ENCODE results near the gene NTRK3. TPM values are rescaled to one million over a fixed set of nuclear protein-coding genes. Genes with fewer than 3 reads are reported as not detected.

NTRK3 gene
- total and polyA plus RNA-seq, 2 of the 8 experiments (the other 6 are each of a cell fraction or from before 2014, with no cell fraction given), result 4.5 to 6.8 TPM

- Histone ChIP-seq H4K8ac (ENCODE audit: extremely low read depth, insufficient read depth, low read length) (no peak overlapping the region), H2BK20ac (ENCODE audit: low read length) (no peak overlapping the region), H2BK5ac (ENCODE audit: low read depth, low read length) (no peak overlapping the region), H3K36me3 (ENCODE audit: control insufficient read depth in 2 of 4, insufficient read depth in 4 of 4, low read length in 3 of 4) (no peaks in the 10 kb centered on the region), H3K56ac (replicated peaks; ENCODE audit: insufficient read length, low read depth, low read length) (no peak overlapping the region), H3K9me3 (ENCODE audit: insufficient read depth in 2 of 2, low read depth in 1 of 2, low read length in 1 of 2) (no peaks in the 10 kb centered on the region), H2AK5ac (ENCODE audit: low read depth, low read length) (no peak overlapping the region), H3K4ac (replicated peaks; ENCODE audit: insufficient read length, low read depth, low read length) (no peak overlapping the region), H4K91ac (replicated peaks; ENCODE audit: insufficient read length, low read length) (no peak overlapping the region), H3K4me3 (ENCODE audit: extremely low read depth in 1 of 4, insufficient read depth in 2 of 4, low read depth in 3 of 4, low read length in 4 of 4) (no peak overlapping the region), H3K14ac (ENCODE audit: insufficient read length) (no peak overlapping the region), H3K23me2 (ENCODE audit: low read depth, low read length) (no peaks in the 10 kb centered on the region), H3K4me1 (replicated peaks in 1 of 4; ENCODE audit: control insufficient read depth in 3 of 4, insufficient read depth in 4 of 4, low read length in 3 of 4) (peaks cover 0 to 3% (median 1%) of the 10 kb centered on the region in 4 experiments; a peak in 2 of 7 replicates), H2BK120ac (replicated peaks; ENCODE audit: low read depth, low read length) (no peak overlapping the region), H3K4me2 (ENCODE audit: insufficient read depth in 1 of 2, low read depth in 2 of 2, low read length in 2 of 2) (no peak overlapping the region), H3K9ac (replicated peaks in 1 of 4; ENCODE audit: extremely low read depth in 1 of 4, low read depth in 3 of 4, low read length in 3 of 4) (no peak overlapping the region), H3K27ac (ENCODE audit: low read depth, low read length) (no peak overlapping the region), H4K5ac (ENCODE audit: insufficient read length, low read depth, low read length) (no peak overlapping the region), H3K79me1 (ENCODE audit: low read depth, low read length) (no peaks in the 10 kb centered on the region), H2AFZ (ENCODE audit: low read length) (no peak overlapping the region), H4K20me1 (replicated peaks in 1 of 2; ENCODE audit: control insufficient read depth in 1 of 2, insufficient read depth in 2 of 2, low read length in 2 of 2) (no peaks in the 10 kb centered on the region), H3K18ac (ENCODE audit: extremely low read depth, low read length) (no peak overlapping the region), H3K27me3 (replicated peaks in 1 of 4; ENCODE audit: control insufficient read depth in 3 of 4, extremely low read depth in 1 of 4, insufficient read depth in 3 of 4, low read length in 3 of 4) (no peaks in the 10 kb centered on the region), H2BK15ac (ENCODE audit: low read length) (no peak overlapping the region), H3K23ac (ENCODE audit: insufficient read length) (no peak overlapping the region), H2BK12ac (ENCODE audit: low read depth, low read length) (no peak overlapping the region), H3K79me2 (ENCODE audit: control insufficient read depth in 1 of 2, insufficient read depth in 2 of 2, low read length in 2 of 2) (no peaks in the 10 kb centered on the region)
- WGBS, 2 experiments (ENCODE audit: extremely low coverage in 1 of 2, insufficient coverage in 1 of 2, insufficient read length in 1 of 2, insufficient replicate concordance in 2 of 2, low coverage in 1 of 2, low lambda C conversion rate in 2 of 2, missing lambda C conversion rate in 1 of 2), result 96% methylated on average over 4 of the region's 4 CpGs; no CpG with 5 or more reads in 1 of the 2 experiments
- ChIA-PET POLR2A (ENCODE audit: partially characterized antibody) (no interaction called here), CTCF (ENCODE audit: partially characterized antibody) (interaction anchor here (0.7 to 3.3 kb wide), 10 partner anchors 8 to 110 kb away, joined by 3 to 15 read pairs (median 4); no protein-coding TSS in a partner anchor)
- DNase-seq (ENCODE audit: low read depth in 1 of 2, low spot score in 2 of 2) (no peak), FAIRE-seq (no peak)
- TF ChIP-seq JUND (IDR thresholded peaks at IDR 0.05; ENCODE audit: low read length) (no peak), ATF3 (IDR thresholded peaks at IDR 0.05; ENCODE audit: insufficient read depth, low read depth, low read length) (no peak), RXRA (IDR thresholded peaks at IDR 0.05; ENCODE audit: insufficient read depth, low read depth, low read length) (no peak), CHD2 (IDR thresholded peaks at IDR 0.05; ENCODE audit: low read length) (no peak), NRF1 (IDR thresholded peaks at IDR 0.05; ENCODE audit: low read depth, low read length) (no peak), POLR2AphosphoS5 (IDR thresholded peaks at IDR 0.05; ENCODE audit: low read depth, low read length) (no peak), CREB1 (IDR thresholded peaks at IDR 0.05) (no peak), SIRT6 (IDR thresholded peaks at IDR 0.05; ENCODE audit: low read length) (no peak), HDAC6 (IDR thresholded peaks at IDR 0.05; ENCODE audit: low read depth, low read length) (no peak), ATF2 (IDR thresholded peaks at IDR 0.05; ENCODE audit: low read length) (no peak)
Measured at GRCh38 chr15:88194162-88194561, 62.4 kb downstream of the NTRK3 start.
